ENCODE results near the gene GRHL3.

Gene GRHL3

DNA sequence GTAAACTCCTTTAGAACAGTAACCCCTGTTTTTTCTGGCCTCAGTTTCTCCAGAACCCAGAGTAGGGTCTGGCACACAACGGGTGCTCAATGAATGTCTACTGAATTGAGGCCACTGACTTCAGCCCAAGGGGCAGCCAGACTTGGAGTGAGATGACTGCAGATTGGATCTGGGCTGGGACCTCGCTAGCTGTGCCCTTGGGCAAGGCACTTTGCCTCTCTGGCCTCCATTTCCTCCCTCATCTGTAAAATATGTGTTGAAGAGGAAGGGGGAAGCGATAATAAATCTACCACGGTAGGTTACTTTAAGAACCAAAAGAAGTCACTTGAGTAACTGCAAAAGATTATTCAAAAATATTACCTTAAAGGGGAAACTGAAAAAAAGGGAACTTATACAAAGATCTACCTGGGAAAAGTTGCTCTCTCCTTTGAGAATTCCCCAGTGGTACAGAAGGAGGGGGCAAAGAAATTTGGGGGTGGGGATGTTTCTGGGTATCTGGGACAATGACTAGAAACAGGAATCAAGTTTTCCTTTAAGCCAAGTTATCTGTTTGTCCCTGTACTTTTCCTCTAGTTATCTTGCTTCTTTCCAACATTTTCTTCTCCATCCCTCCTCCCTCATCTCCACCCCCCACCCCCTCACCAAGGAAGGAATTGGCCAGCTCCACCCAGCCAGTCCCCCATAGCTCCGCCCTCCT lies 394 bp upstream of the GRHL3 start:
- no peak for DNase-seq (ENCODE audit: low read depth)

DNA sequence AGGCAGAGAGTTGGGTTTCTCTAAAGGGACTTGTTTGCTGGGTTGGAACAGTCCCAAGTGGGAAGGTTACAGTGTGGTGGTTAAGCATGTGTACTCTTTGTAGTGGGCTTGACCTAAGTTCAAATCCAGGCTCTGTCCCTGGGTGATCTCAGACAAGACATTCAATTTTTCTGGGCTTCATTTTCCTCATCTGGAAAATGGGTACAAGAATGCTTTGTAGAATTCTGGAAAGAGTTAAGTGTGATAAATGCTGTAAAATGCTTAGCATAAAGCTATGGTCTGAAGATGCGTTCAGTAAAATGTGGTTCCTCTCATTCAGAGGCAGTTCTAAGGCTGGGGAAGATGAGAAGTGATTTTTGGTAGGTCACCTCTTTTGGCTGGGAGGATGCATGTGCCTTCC lies 805 bp downstream of the GRHL3 start:
- no peak for DNase-seq (ENCODE audit: low read depth)

DNA sequence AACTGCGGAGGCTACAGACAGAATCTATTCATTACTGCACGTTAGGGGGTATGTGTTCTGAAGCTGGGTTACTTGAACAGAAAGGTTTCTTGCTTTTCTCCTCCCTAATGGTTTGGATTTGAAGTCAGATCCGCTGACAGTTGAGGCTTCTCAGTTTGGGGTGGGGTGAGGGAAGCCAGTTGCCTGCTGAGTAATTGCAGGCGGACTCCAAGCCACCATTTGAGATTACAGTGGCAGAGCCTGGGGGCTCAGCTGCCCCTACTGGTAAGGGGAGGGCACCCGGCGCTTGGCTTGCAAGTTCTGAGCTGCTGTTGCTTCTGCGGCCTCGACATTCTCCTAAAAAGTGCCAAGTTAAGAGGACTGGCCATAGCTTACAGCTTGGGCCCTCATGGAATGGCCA lies 2.0 kb downstream of the GRHL3 start:
- no peak for DNase-seq (ENCODE audit: low read depth)

DNA sequence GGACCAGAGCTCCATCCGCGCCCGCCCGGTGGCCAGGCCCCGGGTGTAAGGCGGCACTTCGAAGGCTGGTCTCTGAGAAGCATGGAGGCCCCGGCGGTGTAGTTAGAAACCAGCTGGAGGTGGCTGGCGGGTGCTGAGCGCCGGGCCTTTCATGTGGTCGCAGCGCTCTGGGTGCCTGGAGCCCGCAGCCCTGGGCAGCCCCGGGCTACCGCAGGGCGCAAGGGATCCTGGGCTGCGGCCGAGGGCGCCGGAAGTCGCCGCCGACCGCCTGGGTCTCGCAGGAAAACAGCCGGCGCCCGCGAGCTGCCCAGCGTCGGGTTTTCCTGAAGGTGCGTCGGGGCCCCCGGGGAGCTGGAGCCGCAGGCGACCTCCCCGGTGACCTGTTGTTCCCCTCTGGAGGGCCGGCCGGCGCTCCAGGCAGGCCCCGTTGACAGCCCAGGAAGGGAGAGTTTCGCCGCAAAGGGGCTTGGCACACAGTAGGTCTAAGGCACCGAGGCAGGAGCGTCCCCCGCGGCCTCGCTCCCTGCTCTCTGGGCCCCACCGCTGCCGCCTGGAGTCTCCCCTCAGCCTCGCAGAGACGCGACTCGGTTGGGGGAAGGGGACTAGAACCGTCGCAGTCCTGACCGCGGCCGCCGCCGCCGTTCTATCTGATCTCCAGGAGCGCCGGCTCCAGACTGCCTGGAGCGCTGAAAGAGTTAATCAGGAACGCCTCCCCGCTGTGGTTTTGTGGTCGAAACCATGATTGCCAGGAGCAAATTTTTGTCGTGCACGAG lies 2.7 kb downstream of the GRHL3 start:
- peak; percentile 48 for DNase-seq (ENCODE audit: low read depth)

DNA sequence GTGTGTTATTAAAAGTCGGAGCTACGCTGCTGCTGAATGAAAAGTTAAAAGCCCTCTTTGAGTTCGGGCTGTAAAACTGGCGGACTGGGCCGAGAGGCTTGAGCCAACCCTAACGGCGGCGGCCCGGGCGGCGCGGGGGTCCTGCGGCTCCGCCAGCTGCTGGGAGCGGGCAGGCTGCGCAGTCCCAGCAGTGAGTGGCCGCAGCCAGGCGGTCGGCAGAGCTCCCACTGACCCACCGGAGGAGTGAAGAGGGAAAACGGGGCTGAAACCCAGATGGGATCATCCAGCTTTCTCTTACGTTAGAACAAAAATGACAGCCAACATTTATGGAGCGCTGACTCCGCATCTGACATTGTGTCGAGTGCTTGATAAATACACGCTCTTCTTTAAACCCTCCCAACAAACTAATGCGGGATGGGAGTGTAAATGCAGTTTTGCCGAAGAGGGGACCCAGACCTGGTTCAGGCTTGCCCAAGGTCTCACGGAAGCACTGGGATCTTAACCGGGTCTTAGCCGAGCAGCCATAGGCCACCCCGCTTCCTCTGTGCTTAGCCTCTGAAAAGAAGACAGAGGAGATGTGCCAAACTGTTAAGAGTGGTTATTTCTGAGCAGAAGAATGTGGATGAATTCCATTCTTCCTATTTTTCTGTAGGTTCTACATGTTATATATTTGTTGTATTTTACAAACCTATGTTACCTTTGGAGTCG lies 3.5 kb downstream of the GRHL3 start:
- no peak for DNase-seq (ENCODE audit: low read depth)

DNA sequence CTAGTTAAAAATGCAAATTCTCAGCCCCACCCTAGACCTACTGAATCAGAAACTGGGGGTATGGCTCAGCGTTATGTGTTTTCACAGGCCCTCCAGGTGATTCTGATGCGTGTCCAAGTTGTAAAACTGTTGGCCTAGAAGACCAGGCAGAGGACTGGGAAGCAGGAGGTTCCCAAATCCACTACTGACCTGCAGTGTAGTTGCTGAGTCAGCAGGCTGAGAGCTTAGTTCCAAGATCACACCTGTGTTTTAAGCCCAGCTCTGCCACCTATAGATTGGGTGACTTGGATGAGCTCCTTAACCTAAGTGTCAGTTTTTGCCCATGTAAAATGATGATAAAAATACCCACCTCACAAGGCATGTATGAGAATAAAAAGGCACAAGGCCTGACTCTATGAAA lies 4.1 kb downstream of the GRHL3 start:
- DNase-seq (ENCODE audit: low read depth): no peak

DNA sequence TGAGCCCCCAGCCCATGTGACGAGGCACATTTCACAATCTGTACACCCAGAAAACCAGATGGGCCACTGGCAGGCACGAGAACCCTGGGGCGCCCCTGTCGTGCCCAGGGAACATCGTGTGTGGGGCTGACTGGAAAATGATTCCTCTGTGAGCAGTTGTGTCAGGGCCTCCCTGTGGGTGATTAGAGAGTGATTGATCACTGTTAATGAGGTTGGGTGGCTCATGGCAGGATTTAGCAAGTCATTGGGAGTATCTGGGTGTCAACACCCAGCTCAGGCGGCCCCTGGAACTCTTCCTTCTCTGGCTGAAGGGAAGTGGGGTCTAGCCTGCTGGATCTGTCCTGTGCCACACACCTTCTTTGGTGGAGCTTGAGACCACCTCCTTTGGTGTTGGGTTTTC lies 5.7 kb downstream of the GRHL3 start:
- no peak for DNase-seq (ENCODE audit: low read depth)

DNA sequence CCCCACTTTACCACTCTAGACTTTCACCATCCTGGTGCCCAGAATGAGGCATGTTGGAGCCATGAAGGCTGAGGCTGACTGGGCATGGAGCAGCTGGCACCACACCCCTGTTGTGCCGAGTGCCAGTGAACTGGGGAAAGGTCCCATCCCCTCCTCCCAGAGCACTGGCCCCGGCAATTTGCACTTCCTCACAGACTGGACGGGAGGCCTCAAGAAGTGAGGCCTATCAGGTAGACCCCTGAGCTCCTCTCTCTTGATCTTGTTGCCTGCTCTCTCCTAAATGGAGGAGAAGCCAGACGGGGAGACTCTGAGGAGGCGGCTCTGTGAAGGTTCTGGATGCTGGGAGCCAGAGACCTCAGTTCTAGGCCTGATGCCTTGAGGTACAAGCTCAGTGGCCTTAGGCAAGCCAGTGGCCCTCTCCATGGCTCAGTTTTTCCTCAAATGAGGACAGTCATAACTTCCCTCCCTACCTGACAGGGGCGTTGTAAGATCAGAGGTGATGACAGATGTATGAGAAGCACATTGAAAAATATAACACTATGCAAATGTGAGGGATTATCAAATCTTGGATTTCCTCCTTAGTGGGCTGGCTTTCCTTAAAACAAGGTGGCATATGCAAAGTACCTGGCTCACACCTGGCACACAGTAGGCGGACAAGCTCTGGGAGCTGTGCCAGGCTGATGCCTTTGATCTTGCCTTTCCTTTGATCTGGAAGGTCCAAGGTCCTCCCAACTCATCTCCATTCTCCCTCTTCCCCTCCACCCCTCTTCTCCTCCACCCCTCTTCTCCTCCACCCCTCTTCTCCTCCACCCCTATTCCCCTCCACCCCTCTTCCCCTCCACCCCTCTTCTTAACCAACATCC lies 6.7 kb downstream of the GRHL3 start:
- DNase-seq (ENCODE audit: low read depth): no peak

DNA sequence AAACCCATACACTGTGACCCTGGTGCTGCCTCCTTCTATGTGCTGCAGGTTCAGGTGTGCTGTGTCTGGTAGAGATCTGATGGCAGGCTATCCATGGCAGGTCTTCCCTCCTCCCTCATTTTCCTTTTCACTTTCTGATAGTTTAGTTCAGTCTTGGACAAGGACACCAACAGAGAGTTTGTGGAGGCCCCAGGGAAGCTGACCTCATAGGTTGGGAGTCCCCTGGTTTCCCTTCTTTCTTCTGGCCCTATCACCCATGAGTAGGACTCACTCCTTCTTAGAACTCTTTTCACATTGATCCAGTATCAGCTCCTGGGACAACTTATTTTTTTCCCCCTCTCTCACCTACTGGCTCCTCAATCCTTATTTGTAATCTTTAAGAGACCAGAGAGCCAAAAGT lies 8.3 kb downstream of the GRHL3 start:
- DNase-seq (ENCODE audit: low read depth): no peak

DNA sequence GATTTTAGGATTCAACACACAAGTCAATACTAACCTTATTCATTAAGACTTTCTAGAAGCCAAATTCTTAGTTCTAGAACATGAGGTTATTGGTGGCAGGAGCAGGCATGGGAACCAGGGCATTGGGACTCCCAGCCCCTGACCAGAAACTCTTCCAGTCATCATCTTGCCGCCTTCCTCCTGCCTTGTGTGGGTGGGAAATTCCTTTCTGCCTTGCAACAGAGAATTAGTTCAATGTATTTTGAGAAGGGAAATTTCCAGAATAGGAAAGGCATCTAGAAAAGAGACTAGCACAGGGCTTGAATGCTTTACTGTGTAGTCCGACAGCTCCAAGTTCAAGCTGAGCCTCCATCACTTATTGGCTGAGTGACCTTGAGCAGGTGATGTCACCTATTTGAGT lies 8.7 kb downstream of the GRHL3 start:
- DNase-seq (ENCODE audit: low read depth): no peak

DNA sequence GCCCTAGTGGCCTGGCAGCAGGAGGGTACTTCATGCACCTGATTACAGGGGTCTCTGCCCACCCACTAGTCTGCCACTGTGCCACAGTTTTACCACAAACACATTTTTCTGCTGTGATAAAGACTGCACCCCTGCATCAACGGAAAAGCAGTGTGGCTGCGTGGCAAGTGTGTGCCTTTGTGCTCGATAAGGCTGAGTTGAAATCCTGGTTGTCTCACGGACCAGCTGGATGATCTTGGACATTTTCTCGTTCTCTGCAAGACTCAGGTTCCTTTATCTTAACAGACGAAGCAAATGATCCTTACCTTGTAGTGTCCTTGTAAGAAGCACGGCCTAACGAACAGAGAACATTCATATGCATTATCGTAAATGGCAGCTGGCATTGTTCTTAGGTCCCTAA lies 10.2 kb downstream of the GRHL3 start:
- no peak for DNase-seq (ENCODE audit: low read depth)

DNA sequence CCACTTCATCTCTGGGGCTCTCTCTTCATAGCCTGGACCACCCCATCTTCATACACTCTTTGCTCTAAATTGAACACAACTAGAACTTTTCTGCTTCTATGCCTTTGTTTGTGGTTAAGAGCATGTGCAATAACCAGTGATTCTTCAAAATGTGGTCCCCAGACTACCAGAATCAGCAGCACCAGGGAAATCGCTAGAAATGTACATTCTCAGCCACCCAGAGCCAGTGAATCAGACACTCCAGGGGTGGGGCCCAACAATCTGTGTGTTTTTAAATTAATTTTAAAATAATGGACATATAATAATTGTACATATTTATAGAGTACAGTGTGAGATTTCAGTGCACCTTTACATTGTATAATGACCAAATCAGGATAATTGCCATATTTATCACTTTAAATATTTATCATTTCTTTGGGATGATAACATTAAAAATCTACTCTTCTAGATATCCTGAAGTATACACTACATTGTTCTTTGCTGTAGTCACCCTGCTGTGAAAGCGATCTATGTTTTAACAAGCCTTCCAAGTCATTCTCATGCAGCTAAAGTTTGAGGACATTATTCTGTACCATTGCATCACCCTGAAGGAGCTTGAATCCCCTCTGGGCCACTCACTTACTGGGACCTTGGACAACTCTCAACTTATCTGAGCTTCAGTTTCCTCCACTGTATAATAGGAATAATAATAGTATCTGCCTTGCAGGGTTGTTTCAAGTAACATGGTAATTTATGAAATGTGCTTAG lies 10.8 kb downstream of the GRHL3 start:
- no peak for DNase-seq (ENCODE audit: low read depth)

DNA sequence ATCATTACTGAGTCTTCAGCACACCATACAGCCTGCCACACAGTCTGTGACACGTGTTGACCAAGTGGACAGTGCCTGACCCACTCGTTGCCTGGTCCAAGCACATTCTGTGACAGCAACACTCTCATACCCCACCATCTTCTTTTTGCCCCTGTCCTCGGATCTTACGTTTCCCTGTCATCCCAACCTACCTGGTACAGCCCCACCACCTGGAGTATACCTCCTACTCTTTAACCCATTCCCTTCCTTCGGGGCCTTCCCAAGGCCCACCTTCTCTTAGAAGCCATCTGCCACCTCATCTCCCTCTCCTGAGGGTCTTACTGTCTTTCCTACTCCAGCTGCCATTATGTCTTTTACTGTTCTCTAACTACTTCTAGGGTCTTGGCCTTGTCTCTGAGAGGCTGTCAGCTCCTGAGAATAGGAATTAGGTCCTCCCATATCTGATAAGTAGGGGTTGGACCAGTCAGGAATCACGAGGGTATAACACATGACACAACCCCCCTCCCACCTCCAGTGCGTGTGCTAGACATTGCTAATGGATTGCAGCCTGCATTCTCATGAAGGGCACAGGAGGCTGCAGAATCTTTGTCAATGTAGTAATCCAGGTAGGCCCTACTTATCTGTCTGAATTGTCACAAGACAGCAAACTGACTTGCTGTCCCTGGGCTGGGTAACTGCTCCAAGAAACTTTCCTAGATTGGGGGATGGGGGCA lies 13.0 kb downstream of the GRHL3 start:
- no peak for DNase-seq (ENCODE audit: low read depth)

DNA sequence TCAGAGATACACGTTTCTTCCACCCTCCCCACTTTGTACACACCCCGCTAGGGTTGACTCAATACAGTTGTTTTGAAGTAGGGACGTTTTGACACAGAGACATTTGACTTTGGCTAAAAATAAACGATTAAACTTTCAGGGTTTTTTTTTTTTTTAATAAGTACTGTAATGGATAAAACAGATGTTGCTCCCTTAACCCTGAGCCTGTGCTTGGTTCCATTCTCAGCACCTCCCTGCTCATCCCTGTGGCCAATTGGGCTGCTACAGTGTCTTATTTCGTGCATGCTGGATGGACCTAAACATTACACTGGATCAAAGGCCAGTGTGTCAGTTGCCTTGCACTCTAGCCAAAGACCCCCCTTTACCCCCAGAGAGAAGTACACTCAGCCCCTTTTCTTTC lies 16.9 kb downstream of the GRHL3 start:
- no peak for DNase-seq (ENCODE audit: low read depth)

DNA sequence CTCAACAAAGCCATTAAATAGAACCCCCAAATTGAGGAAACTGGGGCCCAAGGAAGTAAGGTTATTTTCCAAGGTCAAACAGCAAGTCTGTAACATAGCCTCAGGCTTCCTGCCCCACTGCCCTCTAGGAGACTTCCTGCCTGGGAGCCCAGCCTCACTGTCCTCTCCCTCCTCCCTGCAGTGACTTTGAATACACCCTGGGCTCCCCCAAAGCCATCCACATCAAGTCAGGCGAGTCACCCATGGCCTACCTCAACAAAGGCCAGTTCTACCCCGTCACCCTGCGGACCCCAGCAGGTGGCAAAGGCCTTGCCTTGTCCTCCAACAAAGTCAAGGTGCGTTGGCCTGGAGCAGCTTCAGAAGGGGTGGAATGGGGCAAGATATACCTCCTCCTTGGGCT lies 18.3 kb downstream of the GRHL3 start:
- DNase-seq (ENCODE audit: low read depth): no peak

DNA sequence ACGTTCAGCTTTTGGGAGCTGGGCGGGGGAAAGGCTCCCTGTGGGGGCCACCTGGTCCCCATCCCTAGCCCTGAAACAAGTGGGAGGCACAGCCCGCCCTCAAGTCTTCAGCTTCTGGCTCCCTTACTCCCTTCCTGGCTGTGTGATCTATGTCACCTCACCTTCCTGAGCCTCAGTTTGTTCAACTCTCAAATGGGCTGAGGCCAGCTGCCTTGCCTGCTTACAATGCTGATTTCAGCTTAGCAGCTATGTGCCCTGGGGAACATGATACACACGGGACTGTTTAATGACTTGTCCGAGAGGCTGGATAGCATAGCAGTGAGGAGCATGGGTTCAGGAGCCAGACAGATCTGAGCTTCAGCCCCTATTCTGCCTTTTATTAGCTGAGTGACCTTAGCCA lies 19.3 kb downstream of the GRHL3 start:
- no peak for DNase-seq (ENCODE audit: low read depth)

DNA sequence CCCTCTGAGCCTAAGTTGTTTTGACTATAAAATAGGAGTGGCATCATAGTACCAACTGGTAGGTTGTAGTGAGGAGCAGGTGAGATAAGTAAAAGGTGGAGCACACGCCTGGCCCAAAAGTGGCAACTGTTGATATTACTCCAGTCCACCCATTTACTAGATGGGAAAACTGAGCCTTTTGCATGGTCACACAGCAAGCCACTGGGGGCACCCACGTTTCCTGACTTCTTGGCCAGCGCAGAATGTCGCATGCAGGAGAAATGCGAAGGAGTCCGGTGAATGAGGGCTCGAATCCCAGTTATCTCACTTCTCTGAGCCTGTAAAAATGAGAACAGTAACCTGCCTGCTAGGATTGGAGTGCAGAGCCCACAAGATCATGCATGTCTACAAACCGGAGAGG lies 20.8 kb downstream of the GRHL3 start:
- DNase-seq (ENCODE audit: low read depth): no peak

DNA sequence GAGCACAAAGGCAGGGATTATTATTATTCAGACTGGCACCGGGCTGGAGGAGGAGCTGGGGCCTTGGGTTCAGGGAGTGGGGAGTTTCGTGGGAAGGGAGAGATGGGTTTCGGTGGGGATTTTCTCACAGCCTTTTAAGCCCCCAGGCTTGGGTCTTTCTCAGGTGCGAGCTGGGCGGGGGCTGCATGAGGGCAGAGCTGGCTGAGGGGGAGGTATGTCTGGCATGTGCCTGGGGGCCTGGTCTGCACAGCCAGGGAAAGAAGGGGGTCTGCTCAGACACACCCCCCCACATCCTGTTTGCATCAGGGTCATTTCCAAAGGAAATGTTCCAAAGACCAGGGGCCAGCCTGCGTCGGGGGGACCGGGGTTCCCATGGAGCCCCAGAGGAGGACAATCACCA lies 21.6 kb downstream of the GRHL3 start:
- no peak for DNase-seq (ENCODE audit: low read depth)

DNA sequence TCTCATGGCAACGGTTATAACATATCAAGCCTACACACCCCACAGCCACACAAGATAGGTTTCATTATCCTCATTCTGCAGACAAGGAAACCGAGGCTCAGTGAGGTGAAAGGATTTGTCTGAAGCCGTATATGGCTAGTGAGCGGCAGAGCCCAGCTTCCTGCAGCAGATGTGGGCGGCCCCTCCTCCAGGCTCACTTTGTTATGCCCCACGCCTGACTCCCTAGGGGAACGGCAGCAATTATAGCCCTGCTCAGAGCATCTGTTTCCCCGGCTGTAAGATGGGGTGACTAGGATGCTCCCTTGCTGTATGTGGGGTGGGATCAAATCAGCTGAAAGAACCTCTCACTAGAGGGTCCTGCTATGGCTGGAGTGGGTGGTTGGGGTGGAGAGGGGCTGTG lies 22.1 kb downstream of the GRHL3 start:
- DNase-seq (ENCODE audit: low read depth): no peak

DNA sequence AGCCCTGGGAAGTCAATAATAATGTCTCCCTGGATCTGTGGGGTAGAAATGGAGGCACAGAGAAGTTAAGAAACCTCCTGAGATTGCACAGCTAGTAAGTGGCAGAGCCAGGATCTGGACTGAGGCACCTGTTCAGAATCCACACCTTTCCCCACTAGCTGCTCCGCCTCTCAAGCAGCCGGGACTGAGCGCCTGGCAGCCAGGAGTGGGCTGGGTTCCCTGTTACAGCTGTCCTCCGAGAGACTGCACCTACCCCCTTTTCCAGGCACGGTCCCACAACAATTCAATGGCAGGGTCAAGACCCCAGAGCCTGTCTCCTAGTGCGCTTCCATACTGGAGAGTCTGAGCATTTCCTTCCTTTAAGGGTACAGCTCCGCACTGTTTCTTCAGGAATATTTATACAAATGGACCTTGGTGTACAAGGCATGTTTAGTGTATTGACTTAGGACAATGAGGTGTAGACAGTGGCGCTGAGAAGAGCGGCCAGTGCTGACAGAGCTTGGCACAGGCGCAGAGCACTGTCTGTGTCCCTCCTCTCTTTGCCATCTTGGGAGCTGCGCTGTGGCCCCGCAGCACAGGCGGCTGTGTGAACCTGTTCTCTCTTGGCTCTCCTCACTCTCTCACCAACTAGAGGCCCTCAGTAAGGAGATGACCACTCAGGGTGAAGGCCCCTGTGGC lies 24.4 kb downstream of the GRHL3 start:
- no peak for DNase-seq (ENCODE audit: low read depth)
